Measurements from ENCODE around the gene TAS1R3. TPM values are rescaled to one million over a fixed set of nuclear protein-coding genes. Genes with fewer than 3 reads are reported as not detected.

TAS1R3 gene
- total RNA-seq, 2 donors from 2014 or later, result 0.09 TPM; not detected in 1

- intact Hi-C loops (cut with DNase I), result loop anchor here in 1 of 2 donors (5.0 kb wide), 1 partner anchor 34 kb away; no protein-coding TSS in a partner anchor
- no peak for DNase-seq (ENCODE audit: low spot score)
Measured at GRCh38 chr1:1345860-1346500, 14.9 kb downstream of the TAS1R3 start.

- no peak for DNase-seq (ENCODE audit: low spot score)
- intact Hi-C loops (cut with DNase I), result loop anchor here in 1 of 2 donors (5.0 kb wide), 1 partner anchor 34 kb away; no protein-coding TSS in a partner anchor
Measured at GRCh38 chr1:1346501-1346890, 15.4 kb downstream of the TAS1R3 start.

GRCh38 chr1:1347026-1347595 lies 16.0 kb downstream of the TAS1R3 start:
- DNase-seq (ENCODE audit: low spot score), result no peak
- intact Hi-C loops (cut with DNase I), result loop anchor here in 1 of 2 donors (5.0 kb wide), 1 partner anchor 35 kb away; no protein-coding TSS in a partner anchor

GRCh38 chr1:1347663-1348419 lies 16.8 kb downstream of the TAS1R3 start:
- intact Hi-C loops (cut with DNase I), result loop anchor here in 1 of 2 donors (5.0 kb wide), 1 partner anchor 36 kb away; no protein-coding TSS in a partner anchor

GRCh38 chr1:1348420-1349255 lies 17.6 kb downstream of the TAS1R3 start:
- DNase-seq (ENCODE audit: low spot score), result no peak
- intact Hi-C loops (cut with DNase I), result loop anchor here in 1 of 2 donors (5.0 kb wide), 1 partner anchor 36 kb away; no protein-coding TSS in a partner anchor

More at GRCh38 chr1:1347663-1348419, 16.8 kb downstream of the TAS1R3 start:
- no peak for DNase-seq (ENCODE audit: low spot score)

GRCh38 chr1:1349256-1350012 lies 18.4 kb downstream of the TAS1R3 start, which contains the start of gene DVL1:
Gene DVL1 (minus strand): TSS chr1:1349418. CDS start chr1:1349065, 353 bp downstream.
- DNase-seq (ENCODE audit: low spot score), result no peak
- intact Hi-C loops (cut with DNase I), result loop anchor here in 1 of 2 donors (5.0 kb wide), 1 partner anchor 37 kb away; no protein-coding TSS in a partner anchor

GRCh38 chr1:1351511-1352427 lies 20.7 kb downstream of the TAS1R3 start:
- intact Hi-C loops (cut with DNase I), result no loop called here
- no peak for DNase-seq (ENCODE audit: low spot score)

GRCh38 chr1:1352786-1353388 lies 21.8 kb downstream of the TAS1R3 start:
- intact Hi-C loops (cut with DNase I), result no loop called here
- DNase-seq (ENCODE audit: low spot score), result no peak

- intact Hi-C loops (cut with DNase I), result no loop called here
- DNase-seq (ENCODE audit: low spot score), result no peak
Measured at GRCh38 chr1:1353389-1354151, 22.5 kb downstream of the TAS1R3 start.

- intact Hi-C loops (cut with DNase I), result no loop called here
Measured at GRCh38 chr1:1354271-1355247, 23.5 kb downstream of the TAS1R3 start.

GRCh38 chr1:1355416-1355815 lies 24.3 kb downstream of the TAS1R3 start:
- intact Hi-C loops (cut with DNase I), result no loop called here

More at GRCh38 chr1:1354271-1355247, 23.5 kb downstream of the TAS1R3 start:
- DNase-seq (ENCODE audit: low spot score), result no peak

GRCh38 chr1:1356166-1356795 lies 25.2 kb downstream of the TAS1R3 start:
- DNase-seq (ENCODE audit: low spot score), result no peak
- intact Hi-C loops (cut with DNase I), result no loop called here

More at GRCh38 chr1:1355416-1355815, 24.3 kb downstream of the TAS1R3 start:
- no peak for DNase-seq (ENCODE audit: low spot score)

GRCh38 chr1:1356796-1357401 lies 25.8 kb downstream of the TAS1R3 start:
- no peak for DNase-seq (ENCODE audit: low spot score)
- intact Hi-C loops (cut with DNase I), result no loop called here

- DNase-seq (ENCODE audit: low spot score), result no peak
- intact Hi-C loops (cut with DNase I), result no loop called here
Measured at GRCh38 chr1:1357871-1358432, 26.9 kb downstream of the TAS1R3 start.
